A549 (cell line): ENCODE measurements around the gene NR3C1. TPM values are rescaled to one million over a fixed set of nuclear protein-coding genes. Genes with fewer than 3 reads are reported as not detected.

Experiments
- ATAC-seq, 2 experiments: fragments of 200-7000 bp in 1 of 2; fragments of >200 bp in 1 of 2; cut with Nextera tagmentation in 1 of 2; cut with Tn5 transposase in 1 of 2; 3 replicates each; pipeline versions ENCODE4 v1.8.0 to v1.9.1; 2018 to 2020; ENCODE audit warnings: mild to moderate bottlenecking in 1 of 2, moderate library complexity in 1 of 2
- CTCF ChIA-PET: fragments of 300-600 bp; sonication (Branson Sonifier 250); formaldehyde crosslinking; extraction: SDS; loops from one replicate; lab custom pipeline; 2021; ENCODE audit warnings: antibody characterized with exemption, inconsistent platforms; lab: Yijun Ruan, JAX
- POLR2A ChIA-PET: fragments of 350-600 bp; formaldehyde crosslinking; extraction: SDS; loops from one replicate; lab custom pipeline; 2021; ENCODE audit warnings: antibody characterized with exemption, inconsistent platforms; lab: Yijun Ruan, JAX
- DNase-seq, 2 experiments: peaks; one replicate each; pipeline versions ENCODE4 v3.0.0 to v3.0.0-alpha.2; 2011 to 2016; ENCODE audit warnings: low read depth in 1 of 2, low spot score in 1 of 2
- FAIRE-seq: peaks from 2 replicates; lab custom pipeline; 2011; peaks lifted over from hg19 to GRCh38; lab: Jason Lieb, UNC
- H3K27ac ChIP-seq, 2 experiments: fragments of >200 bp; sonication (Bioruptor Twin); formaldehyde crosslinking; 3 replicates each; pipeline ENCODE4 v1.5.1; 2016 to 2017
- H3K4me1 ChIP-seq: fragments of >200 bp; sonication (Bioruptor Twin); formaldehyde crosslinking; 3 replicates; pipeline ENCODE4 v1.6.1; 2016
- H3K4me2 ChIP-seq: fragments of >200 bp; sonication (Bioruptor Twin); formaldehyde crosslinking; 3 replicates; pipeline ENCODE4 v1.6.1; 2016
- H3K4me3 ChIP-seq: fragments of >200 bp; sonication (Bioruptor Twin); formaldehyde crosslinking; 3 replicates; pipeline ENCODE4 v1.5.1; 2016
- H3K9me3 ChIP-seq: fragments of >200 bp; sonication (Bioruptor Twin); formaldehyde crosslinking; 3 replicates; pipeline ENCODE4 v1.6.1; 2016
- CBX2 ChIP-seq: fragments of 200-600 bp; sonication (generic); IDR thresholded peaks from 2 replicates; pipeline ENCODE4 v1.6.1; 2016; ENCODE audit warnings: low read depth, mild to moderate bottlenecking, borderline replicate concordance
- CEBPB ChIP-seq, 2 experiments: fragments of >200 bp in 1 of 2; sonication (Bioruptor Twin) in 1 of 2; formaldehyde crosslinking in 1 of 2; IDR thresholded peaks; 2 replicates each; pipeline ENCODE4 v1.6.1; 2012 to 2016
- EHMT2 ChIP-seq: fragments of 200-600 bp; sonication (generic); IDR thresholded peaks from 2 replicates; pipeline ENCODE4 v1.6.1; 2016; ENCODE audit warnings: antibody characterized with exemption, low read depth, mild to moderate bottlenecking, moderate library complexity
- EP300 ChIP-seq, 2 experiments: fragments of >200 bp; sonication (Bioruptor Twin); formaldehyde crosslinking; IDR thresholded peaks; 2 replicates in 1 of 2; 3 replicates in 1 of 2; pipeline ENCODE4 v1.6.1; 2016 to 2017
- ESRRA ChIP-seq: fragments of 150-350 bp; IDR thresholded peaks from 2 replicates; pipeline ENCODE4 v1.6.1; 2014; ENCODE audit warnings: mild to moderate bottlenecking, low read length, borderline replicate concordance
- FOSB ChIP-seq: fragments of 250-450 bp; sonication (Bioruptor Pico); IDR thresholded peaks from 2 replicates; pipeline ENCODE4 v1.5.0; 2020; ENCODE audit warnings: mild to moderate bottlenecking, moderate library complexity
- FOSL2 ChIP-seq, 2 experiments: fragments of 450-650 bp in 1 of 2; fragments of >200 bp in 1 of 2; sonication (Bioruptor Twin) in 1 of 2; formaldehyde crosslinking; IDR thresholded peaks; 2 replicates each; pipeline versions ENCODE4 v1.5.0 to v1.6.1; 2016 to 2020; ENCODE audit warnings: mild to moderate bottlenecking in 1 of 2, moderate library complexity in 1 of 2
- GATA3 ChIP-seq: IDR thresholded peaks from 2 replicates; pipeline ENCODE4 v1.6.1; 2012; ENCODE audit warnings: borderline replicate concordance
- HDAC2 ChIP-seq: fragments of 200-600 bp; sonication (generic); IDR thresholded peaks from 2 replicates; pipeline ENCODE4 v1.6.1; 2016
- JUN ChIP-seq, 2 experiments: fragments of >200 bp; sonication (Bioruptor Twin); formaldehyde crosslinking; IDR thresholded peaks; 2 replicates in 1 of 2; 3 replicates in 1 of 2; pipeline ENCODE4 v1.6.1; 2016 to 2017
- JUNB ChIP-seq: fragments of >200 bp; sonication (Bioruptor Twin); formaldehyde crosslinking; IDR thresholded peaks from 2 replicates; pipeline ENCODE4 v1.6.1; 2016
- MAFK ChIP-seq: fragments of 450-650 bp; IDR thresholded peaks from 2 replicates; pipeline ENCODE4 v1.6.1; 2014; ENCODE audit not compliant: partially characterized antibody
- NFE2L2 ChIP-seq: fragments of 150-350 bp; conservative IDR thresholded peaks from 2 replicates; pipeline ENCODE4 v1.6.1; 2014; ENCODE audit warnings: low read length
- PHF8 ChIP-seq: fragments of 200-600 bp; sonication (generic); IDR thresholded peaks from 2 replicates; pipeline ENCODE4 v1.6.1; 2016; ENCODE audit warnings: low read depth, mild to moderate bottlenecking, antibody characterized with exemption, moderate library complexity, borderline replicate concordance
- RCOR1 ChIP-seq: fragments of 150-350 bp; IDR thresholded peaks from 2 replicates; pipeline ENCODE4 v1.6.1; 2014; ENCODE audit warnings: antibody characterized with exemption, low read length, low read depth
- RNF2 ChIP-seq: fragments of 200-600 bp; sonication (generic); IDR thresholded peaks from 2 replicates; pipeline ENCODE4 v1.6.1; 2016; ENCODE audit warnings: low read depth, mild to moderate bottlenecking, antibody characterized with exemption, moderate library complexity, borderline replicate concordance
- SREBF2 ChIP-seq: fragments of 450-650 bp; IDR thresholded peaks from 2 replicates; pipeline ENCODE4 v1.6.1; 2014; ENCODE audit warnings: mild to moderate bottlenecking, moderate library complexity
- ZNF302 ChIP-seq: fragments of 250-450 bp; sonication (Bioruptor Pico); IDR thresholded peaks from 2 replicates; pipeline ENCODE4 v1.9.0; 2021; ENCODE audit warnings: inconsistent platforms, mild to moderate bottlenecking, moderate library complexity
- WGBS: methylation state at CpG from one replicate; pipeline ENCODE4 v1.1.6; 2017; ENCODE audit errors: missing lambda C conversion rate; 5-methylcytosine and 5-hydroxymethylcytosine counted together
- polyA plus RNA-seq, 4 experiments: library from polyadenylated mRNA; depleted of rRNA in 3 of 4; stranded (reverse); fragments of >200 nt; fragmentation: RNase III in 1 of 4; extraction: RNeasy Plus Mini Kit Qiagen cat#74134 plus additional on column Dnase treatment in 1 of 4; gene quantifications; 2 replicates in 3 of 4; 3 replicates in 1 of 4; pipeline ENCODE4 v1.2.3, GENCODE V29; 2011 to 2017
- TF ChIP-seq, protein P1 (sequence below): IDR thresholded peaks from 2 replicates; pipeline ENCODE4 v1.6.1; 2012; ENCODE audit warnings: low read depth, borderline replicate concordance
- TF ChIP-seq, protein P2 (sequence below): IDR thresholded peaks from 2 replicates; pipeline ENCODE4 v1.6.1; 2012

Gene NR3C1
- polyA plus RNA-seq, 2 of the 4 experiments (the other 2 are of a cell fraction), result 46.5 to 73.0 TPM

DNA sequence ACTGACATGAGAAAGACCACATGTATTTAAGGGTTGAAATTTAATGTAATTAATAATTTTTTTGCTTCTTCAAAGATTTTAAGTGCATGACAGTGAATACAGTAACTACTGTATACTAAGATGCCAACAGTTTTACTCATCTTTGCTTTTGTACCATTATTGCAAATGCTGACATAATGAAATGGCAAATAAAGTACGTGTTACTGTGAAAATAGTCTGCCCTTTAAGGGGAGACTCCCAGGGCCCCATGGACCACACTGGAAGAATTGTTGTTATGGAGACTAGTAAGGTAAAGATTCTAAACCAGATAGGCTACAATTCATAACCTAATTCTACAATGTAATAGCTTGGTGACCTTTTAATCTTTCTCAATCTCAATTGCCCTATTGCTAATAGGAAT, 84.7 kb downstream of the NR3C1 start:
- ChIA-PET CTCF (no interaction called here), POLR2A (no interaction called here)
- peak in 1 of 2 experiments; percentile 12; a peak in 2 of 6 replicates for ATAC-seq
- H3K4me3 ChIP-seq, result no peak overlapping the region
- peaks cover 97% of the 10 kb centered on the region for H3K4me1 ChIP-seq
- FAIRE-seq, result no peak
- WGBS, result 14% methylated on average over 1 of the region's 1 CpG
- peak overlapping the region; percentile 55 for H3K4me2 ChIP-seq
- no peak for DNase-seq
- H3K27ac ChIP-seq, result peak overlapping the region in 1 of 2 experiments; percentile 29; a peak in 1 of 6 replicates
- TF ChIP-seq CBX2, result no peak
- no peak for TF ChIP-seq PHF8
- no peak for TF ChIP-seq EP300 (IDR thresholded peaks at IDR 0.05)
- TF ChIP-seq JUN (IDR thresholded peaks at IDR 0.05), result no peak
- TF ChIP-seq FOSL2 (IDR thresholded peaks at IDR 0.05), result no peak
- no peak for TF ChIP-seq FOSL2 (CRISPR knock-in tag; IDR thresholded peaks at IDR 0.05)
- TF ChIP-seq ZNF302 (CRISPR knock-in tag), result no peak
- peak; percentile 44 for TF ChIP-seq MAFK
- peak; percentile 23; the same call in 1 of the 2 replicates for TF ChIP-seq JUNB
- TF ChIP-seq EHMT2, result no peak
- TF ChIP-seq, protein P1, sequence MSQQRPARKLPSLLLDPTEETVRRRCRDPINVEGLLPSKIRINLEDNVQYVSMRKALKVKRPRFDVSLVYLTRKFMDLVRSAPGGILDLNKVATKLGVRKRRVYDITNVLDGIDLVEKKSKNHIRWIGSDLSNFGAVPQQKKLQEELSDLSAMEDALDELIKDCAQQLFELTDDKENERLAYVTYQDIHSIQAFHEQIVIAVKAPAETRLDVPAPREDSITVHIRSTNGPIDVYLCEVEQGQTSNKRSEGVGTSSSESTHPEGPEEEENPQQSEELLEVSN, result no peak
- no peak for TF ChIP-seq RNF2
- no peak for TF ChIP-seq NFE2L2
- TF ChIP-seq CEBPB (IDR thresholded peaks at IDR 0.05), result no peak
- TF ChIP-seq ESRRA, result no peak
- TF ChIP-seq, protein P2, sequence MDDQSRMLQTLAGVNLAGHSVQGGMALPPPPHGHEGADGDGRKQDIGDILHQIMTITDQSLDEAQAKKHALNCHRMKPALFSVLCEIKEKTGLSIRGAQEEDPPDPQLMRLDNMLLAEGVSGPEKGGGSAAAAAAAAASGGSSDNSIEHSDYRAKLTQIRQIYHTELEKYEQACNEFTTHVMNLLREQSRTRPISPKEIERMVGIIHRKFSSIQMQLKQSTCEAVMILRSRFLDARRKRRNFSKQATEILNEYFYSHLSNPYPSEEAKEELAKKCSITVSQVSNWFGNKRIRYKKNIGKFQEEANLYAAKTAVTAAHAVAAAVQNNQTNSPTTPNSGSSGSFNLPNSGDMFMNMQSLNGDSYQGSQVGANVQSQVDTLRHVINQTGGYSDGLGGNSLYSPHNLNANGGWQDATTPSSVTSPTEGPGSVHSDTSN, result no peak
- no peak for TF ChIP-seq FOSB (CRISPR knock-in tag)
- no peak for TF ChIP-seq RCOR1
- no peak for TF ChIP-seq SREBF2
- no peaks in the 10 kb centered on the region for H3K9me3 ChIP-seq

DNA sequence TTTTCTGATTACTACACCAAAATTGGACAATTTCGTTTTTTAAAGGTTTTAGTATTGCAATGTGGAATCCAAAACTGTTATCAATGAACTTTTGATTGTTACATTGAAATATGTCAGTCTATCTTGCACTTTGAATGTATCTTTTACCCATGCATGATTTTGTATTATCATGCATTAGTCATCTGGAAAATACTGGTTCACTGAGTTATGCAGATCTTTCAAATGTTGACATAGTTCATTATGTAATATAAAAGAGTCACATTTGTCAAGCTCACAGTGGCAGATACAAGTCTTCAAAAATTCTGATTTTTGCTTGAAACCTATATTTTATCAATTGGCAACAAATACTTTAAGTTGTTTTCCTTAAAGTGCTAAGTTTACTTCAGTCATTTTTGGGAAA, 85.2 kb downstream of the NR3C1 start:
- no peak overlapping the region for H3K4me3 ChIP-seq
- no peak for ATAC-seq
- no peaks in the 10 kb centered on the region for H3K9me3 ChIP-seq
- peaks cover 97% of the 10 kb centered on the region for H3K4me1 ChIP-seq
- POLR2A ChIA-PET, result no interaction called here
- peak; percentile 61 for FAIRE-seq
- 31% methylated on average over 1 of the region's 1 CpG for WGBS
- H3K4me2 ChIP-seq, result peak overlapping the region; percentile 55
- TF ChIP-seq GATA3 (no peak), FOSL2 (IDR thresholded peaks at IDR 0.05) (no peak), FOSL2 (CRISPR knock-in tag; IDR thresholded peaks at IDR 0.05) (peak; percentile 42), HDAC2 (no peak)
- H3K27ac ChIP-seq, result no peak overlapping the region
- no peak for DNase-seq
- CTCF ChIA-PET, result no interaction called here

DNA sequence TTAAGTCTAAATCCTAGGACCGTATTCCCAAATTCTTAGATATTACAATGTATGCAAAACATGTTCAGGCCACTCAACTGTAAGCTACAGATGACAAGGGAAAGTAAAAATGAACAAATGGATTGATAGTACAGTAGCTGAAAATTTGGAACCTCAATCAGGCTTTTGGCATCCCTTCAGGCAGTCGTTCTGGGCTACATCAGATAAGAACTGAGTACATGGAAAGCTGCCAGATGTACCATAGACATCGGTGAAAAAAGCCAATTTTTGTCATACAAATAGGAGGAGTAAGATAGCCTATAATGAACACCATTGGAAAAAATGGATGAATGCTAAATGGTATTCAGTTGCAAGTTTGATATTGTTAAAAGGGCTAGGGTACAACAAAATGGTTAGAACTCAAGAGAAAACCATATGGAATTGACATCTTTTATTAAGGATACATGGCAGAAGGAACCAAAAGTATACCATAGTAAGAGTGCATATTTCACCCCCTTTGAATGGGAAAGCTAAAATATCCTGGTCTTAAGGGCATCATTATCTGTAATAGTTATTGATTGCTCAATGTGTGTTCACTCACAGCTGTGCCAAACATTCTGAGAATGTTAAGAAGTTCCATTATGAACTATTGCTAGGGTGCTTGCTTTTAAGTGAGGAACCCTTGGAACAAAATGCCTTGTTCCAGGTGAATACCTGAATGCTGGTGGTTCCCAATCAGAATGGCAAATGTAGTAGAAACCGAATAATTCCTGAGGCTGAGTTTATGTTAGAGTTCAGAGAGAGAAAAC, 86.4 kb downstream of the NR3C1 start:
- DNase-seq (no peak), ATAC-seq (no peak), FAIRE-seq (no peak)
- ChIA-PET POLR2A (interaction anchor here (0.7 kb wide), 1 partner anchor 87 kb away, joined by 5 read pairs; no protein-coding TSS in a partner anchor), CTCF (interaction anchor here (0.8 to 1.4 kb wide), 3 partner anchors 10 to 313 kb away, joined by 3 to 4 read pairs (median 4); no protein-coding TSS in a partner anchor)
- peak overlapping the region; percentile 17; the same call in 2 of the 3 replicates for H3K4me2 ChIP-seq
- 64% methylated on average over 4 of the region's 4 CpGs for WGBS
- peak overlapping the region in 1 of 2 experiments; percentile 0; a peak in 1 of 6 replicates for H3K27ac ChIP-seq
- no peaks in the 10 kb centered on the region for H3K9me3 ChIP-seq
- H3K4me3 ChIP-seq, result no peak overlapping the region
- H3K4me1 ChIP-seq, result peaks cover 95% of the 10 kb centered on the region
- TF ChIP-seq GATA3 (0 out of 2 replicates have a peak, but pooled peaks have one; percentile 19), RNF2 (no peak)
